ENCODE measurements around the gene LINS1.

LINS1 gene

DNA sequence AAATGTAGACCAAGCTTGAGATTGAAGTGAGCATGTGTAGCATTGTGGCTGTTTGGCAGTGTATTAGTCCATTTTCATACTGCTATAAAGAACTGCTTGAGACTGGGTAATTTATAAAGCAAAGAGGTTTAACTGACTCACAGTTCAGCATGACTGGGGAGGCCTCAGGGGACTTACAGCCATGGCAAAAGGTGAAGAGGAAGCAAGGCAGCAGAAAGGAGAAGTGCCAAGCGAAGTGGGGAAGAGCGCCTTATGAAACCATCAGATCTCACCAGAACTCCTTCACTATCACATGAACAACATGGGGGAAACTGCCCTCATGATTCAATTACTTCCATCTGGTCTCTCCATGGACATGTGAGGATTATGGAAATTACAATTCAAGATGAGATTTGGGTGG, 64.7 kb downstream of the LINS1 start:
- no peaks in the 10 kb centered on the region for H3K9me3 ChIP-seq (ENCODE audit: control insufficient read depth, low read length)
- H3K27me3 ChIP-seq (replicated peaks; ENCODE audit: control insufficient read depth, insufficient read depth, low read length, poor library complexity, severe bottlenecking): no peaks in the 10 kb centered on the region
- no peak overlapping the region for H3K27ac ChIP-seq (ENCODE audit: insufficient read depth, low read length, poor library complexity, severe bottlenecking)
- H3K36me3 ChIP-seq (ENCODE audit: control insufficient read depth, insufficient read depth, low read length): no peaks in the 10 kb centered on the region
- no peaks in the 10 kb centered on the region for H3K4me1 ChIP-seq (ENCODE audit: control insufficient read depth, insufficient read depth, low read length, poor library complexity, severe bottlenecking)
- no peak overlapping the region for H3K4me3 ChIP-seq (ENCODE audit: insufficient read depth, low read depth, low read length, poor library complexity, severe bottlenecking)
- no peak for DNase-seq

DNA sequence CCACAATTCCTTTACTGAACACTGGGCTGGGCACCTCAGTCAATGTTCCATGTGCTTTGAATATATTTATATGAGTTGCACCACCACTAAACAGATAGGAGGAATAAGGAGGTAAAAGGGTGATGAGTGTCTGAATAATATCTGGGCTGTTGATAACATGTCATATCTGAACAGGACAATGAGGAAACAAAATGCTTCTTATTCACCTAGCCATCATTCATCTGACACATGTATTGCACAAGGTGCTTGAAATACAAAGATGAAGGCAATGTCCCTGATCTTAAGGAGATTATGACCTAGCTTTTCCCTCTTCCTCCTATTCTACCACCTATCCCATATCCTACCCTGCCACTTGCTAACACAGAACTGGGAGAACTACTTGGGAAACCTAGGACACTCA, 65.3 kb downstream of the LINS1 start:
- Histone ChIP-seq H3K4me3 (ENCODE audit: insufficient read depth, low read depth, low read length, poor library complexity, severe bottlenecking) (no peak overlapping the region), H3K27ac (ENCODE audit: insufficient read depth, low read length, poor library complexity, severe bottlenecking) (no peak overlapping the region), H3K36me3 (ENCODE audit: control insufficient read depth, insufficient read depth, low read length) (no peaks in the 10 kb centered on the region), H3K4me1 (ENCODE audit: control insufficient read depth, insufficient read depth, low read length, poor library complexity, severe bottlenecking) (no peaks in the 10 kb centered on the region), H3K9me3 (ENCODE audit: control insufficient read depth, low read length) (no peaks in the 10 kb centered on the region), H3K27me3 (replicated peaks; ENCODE audit: control insufficient read depth, insufficient read depth, low read length, poor library complexity, severe bottlenecking) (no peaks in the 10 kb centered on the region)
- no peak for DNase-seq

DNA sequence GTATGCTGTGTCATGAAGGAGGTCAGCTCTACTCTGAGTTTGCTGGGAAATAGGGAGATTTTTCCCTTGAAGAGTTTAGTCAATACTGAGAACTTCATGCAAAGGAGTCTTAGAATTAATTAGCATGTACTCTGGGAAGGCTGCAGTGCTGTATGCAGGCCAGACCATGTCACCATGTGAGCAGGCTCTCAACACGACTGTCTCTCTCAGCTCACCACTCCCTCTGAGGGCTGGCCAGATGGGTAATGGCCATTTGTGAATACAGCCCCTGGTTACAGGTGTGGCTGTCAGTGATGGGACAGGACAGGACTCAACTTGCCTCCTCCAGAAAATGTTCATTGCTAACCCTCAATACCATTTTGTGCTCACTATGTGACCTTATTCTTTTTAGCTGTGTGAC, 68.1 kb downstream of the LINS1 start:
- Histone ChIP-seq H3K9me3 (ENCODE audit: control insufficient read depth, low read length) (no peaks in the 10 kb centered on the region), H3K4me3 (ENCODE audit: insufficient read depth, low read depth, low read length, poor library complexity, severe bottlenecking) (no peak overlapping the region), H3K36me3 (ENCODE audit: control insufficient read depth, insufficient read depth, low read length) (no peaks in the 10 kb centered on the region), H3K27ac (ENCODE audit: insufficient read depth, low read length, poor library complexity, severe bottlenecking) (no peak overlapping the region), H3K27me3 (replicated peaks; ENCODE audit: control insufficient read depth, insufficient read depth, low read length, poor library complexity, severe bottlenecking) (no peaks in the 10 kb centered on the region), H3K4me1 (ENCODE audit: control insufficient read depth, insufficient read depth, low read length, poor library complexity, severe bottlenecking) (no peaks in the 10 kb centered on the region)
- DNase-seq: no peak

DNA sequence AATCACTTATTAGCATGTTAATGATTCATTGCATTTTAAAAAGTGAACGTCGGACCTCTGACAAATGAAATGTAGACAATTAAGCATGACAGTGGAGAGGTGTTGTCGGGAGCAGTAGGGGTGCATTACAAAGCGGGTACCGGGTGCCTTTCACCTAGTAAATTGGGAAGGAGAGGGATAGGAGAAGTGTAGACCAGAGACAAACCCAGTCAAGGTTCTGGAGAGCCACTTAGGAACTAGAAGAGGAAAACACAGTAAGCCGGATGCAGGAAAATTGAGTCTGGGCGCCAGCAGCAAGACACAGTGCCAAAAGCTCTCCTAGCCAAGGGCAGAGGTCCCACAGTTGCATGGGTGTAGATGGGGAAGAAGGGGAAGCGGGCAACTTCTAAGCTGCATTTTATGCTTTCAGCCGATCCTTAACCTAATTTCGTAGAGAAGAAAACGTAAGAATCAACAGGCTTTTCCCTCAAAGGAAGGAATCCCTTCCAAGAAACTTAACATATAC, 70.1 kb downstream of the LINS1 start:
- H3K27ac ChIP-seq (ENCODE audit: insufficient read depth, low read length, poor library complexity, severe bottlenecking): no peak overlapping the region
- H3K4me3 ChIP-seq (ENCODE audit: insufficient read depth, low read depth, low read length, poor library complexity, severe bottlenecking): no peak overlapping the region
- H3K4me1 ChIP-seq (ENCODE audit: control insufficient read depth, insufficient read depth, low read length, poor library complexity, severe bottlenecking): no peaks in the 10 kb centered on the region
- H3K27me3 ChIP-seq (replicated peaks; ENCODE audit: control insufficient read depth, insufficient read depth, low read length, poor library complexity, severe bottlenecking): no peaks in the 10 kb centered on the region
- no peak for DNase-seq
- no peaks in the 10 kb centered on the region for H3K36me3 ChIP-seq (ENCODE audit: control insufficient read depth, insufficient read depth, low read length)
- H3K9me3 ChIP-seq (ENCODE audit: control insufficient read depth, low read length): no peaks in the 10 kb centered on the region

DNA sequence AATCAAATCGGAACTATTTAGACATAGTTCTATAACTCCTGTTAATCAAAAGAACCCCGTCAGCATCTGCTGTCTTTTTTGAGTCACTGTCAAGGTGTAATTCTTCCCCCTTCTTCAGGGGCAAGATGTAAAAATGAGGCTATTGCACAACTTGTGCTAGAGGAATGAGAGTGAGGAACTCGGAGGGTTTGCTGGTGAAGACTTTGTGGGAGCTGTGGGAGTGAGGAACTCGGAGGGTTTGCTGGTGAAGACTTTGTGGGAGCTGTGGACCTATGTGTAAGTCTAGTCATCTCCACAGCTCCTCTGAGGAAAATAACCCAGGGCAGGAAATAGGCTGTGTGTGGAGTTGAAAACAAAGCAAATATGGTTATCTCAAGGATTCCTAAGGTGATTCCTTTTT, 70.8 kb downstream of the LINS1 start:
- H3K9me3 ChIP-seq (ENCODE audit: control insufficient read depth, low read length): no peaks in the 10 kb centered on the region
- H3K4me1 ChIP-seq (ENCODE audit: control insufficient read depth, insufficient read depth, low read length, poor library complexity, severe bottlenecking): no peaks in the 10 kb centered on the region
- H3K27ac ChIP-seq (ENCODE audit: insufficient read depth, low read length, poor library complexity, severe bottlenecking): no peak overlapping the region
- no peak for DNase-seq
- no peaks in the 10 kb centered on the region for H3K27me3 ChIP-seq (replicated peaks; ENCODE audit: control insufficient read depth, insufficient read depth, low read length, poor library complexity, severe bottlenecking)
- H3K4me3 ChIP-seq (ENCODE audit: insufficient read depth, low read depth, low read length, poor library complexity, severe bottlenecking): no peak overlapping the region
- no peaks in the 10 kb centered on the region for H3K36me3 ChIP-seq (ENCODE audit: control insufficient read depth, insufficient read depth, low read length)

DNA sequence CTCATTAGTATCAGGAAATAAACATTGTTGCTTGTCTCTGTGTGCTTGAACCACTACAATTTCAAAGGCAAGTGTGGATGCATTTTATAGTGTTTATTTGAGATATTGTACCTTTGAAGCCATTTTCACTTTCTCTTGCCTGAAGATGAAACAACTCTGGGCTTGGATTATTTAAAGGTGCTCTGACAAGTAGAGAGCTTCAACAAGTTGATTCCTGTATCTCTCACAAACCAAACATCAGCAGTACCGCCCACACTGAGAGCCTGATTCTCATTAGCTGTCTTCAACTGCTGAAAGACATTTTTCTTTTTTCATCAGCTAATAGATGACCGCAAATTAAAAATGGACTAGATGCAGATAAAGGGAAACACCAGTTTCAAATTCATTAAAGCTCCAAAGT, 72.4 kb downstream of the LINS1 start:
- Histone ChIP-seq H3K4me3 (ENCODE audit: insufficient read depth, low read depth, low read length, poor library complexity, severe bottlenecking) (no peak overlapping the region), H3K4me1 (ENCODE audit: control insufficient read depth, insufficient read depth, low read length, poor library complexity, severe bottlenecking) (no peaks in the 10 kb centered on the region), H3K36me3 (ENCODE audit: control insufficient read depth, insufficient read depth, low read length) (no peaks in the 10 kb centered on the region), H3K9me3 (ENCODE audit: control insufficient read depth, low read length) (no peaks in the 10 kb centered on the region), H3K27ac (ENCODE audit: insufficient read depth, low read length, poor library complexity, severe bottlenecking) (no peak overlapping the region), H3K27me3 (replicated peaks; ENCODE audit: control insufficient read depth, insufficient read depth, low read length, poor library complexity, severe bottlenecking) (no peaks in the 10 kb centered on the region)
- DNase-seq: no peak

DNA sequence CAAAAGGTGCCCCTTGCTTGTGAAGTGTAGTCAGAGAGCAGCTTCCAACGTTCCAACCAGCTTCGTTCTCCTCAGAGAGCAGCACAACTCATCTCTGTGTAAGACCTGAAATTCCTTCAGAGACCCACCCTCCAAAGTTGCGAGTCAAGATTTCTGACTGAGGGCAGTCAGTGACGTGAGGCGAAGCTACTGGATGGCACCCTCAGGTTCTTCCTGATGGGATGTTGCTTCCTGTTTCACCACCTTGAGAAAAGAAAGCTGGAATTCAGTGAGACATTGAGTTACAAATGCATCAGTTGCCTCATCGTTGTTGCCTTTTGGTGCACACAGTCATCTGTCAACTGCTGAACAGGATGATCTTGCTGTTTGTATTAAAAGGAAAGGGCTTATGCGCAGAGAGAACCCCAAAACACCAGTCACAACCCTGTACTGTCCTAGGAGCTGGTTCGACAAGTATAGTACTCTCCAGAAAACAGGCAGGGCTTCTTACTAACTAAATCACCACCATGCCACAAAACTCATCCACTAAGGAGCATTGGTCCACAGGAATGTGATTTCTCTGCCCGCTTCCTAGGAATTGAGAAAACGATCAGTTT, 73.1 kb downstream of the LINS1 start, which contains the start of gene CERS3:
TSS of gene CERS3 (minus strand) at position 118 of the 596 bp plus-strand sequence. CDS start 27,101 bp downstream, outside the sequence.
- no peak within 1 kb of the TSS for H3K27ac ChIP-seq (ENCODE audit: insufficient read depth, low read length, poor library complexity, severe bottlenecking)
- no peaks in the 10 kb centered on the region for H3K36me3 ChIP-seq (ENCODE audit: control insufficient read depth, insufficient read depth, low read length)
- H3K4me3 ChIP-seq (ENCODE audit: insufficient read depth, low read depth, low read length, poor library complexity, severe bottlenecking): no peak within 1 kb of the TSS
- no peak for DNase-seq
- no peaks in the 10 kb centered on the region for H3K4me1 ChIP-seq (ENCODE audit: control insufficient read depth, insufficient read depth, low read length, poor library complexity, severe bottlenecking)
- H3K9me3 ChIP-seq (ENCODE audit: control insufficient read depth, low read length): no peaks in the 10 kb centered on the region
- H3K27me3 ChIP-seq (replicated peaks; ENCODE audit: control insufficient read depth, insufficient read depth, low read length, poor library complexity, severe bottlenecking): no peaks in the 10 kb centered on the region

DNA sequence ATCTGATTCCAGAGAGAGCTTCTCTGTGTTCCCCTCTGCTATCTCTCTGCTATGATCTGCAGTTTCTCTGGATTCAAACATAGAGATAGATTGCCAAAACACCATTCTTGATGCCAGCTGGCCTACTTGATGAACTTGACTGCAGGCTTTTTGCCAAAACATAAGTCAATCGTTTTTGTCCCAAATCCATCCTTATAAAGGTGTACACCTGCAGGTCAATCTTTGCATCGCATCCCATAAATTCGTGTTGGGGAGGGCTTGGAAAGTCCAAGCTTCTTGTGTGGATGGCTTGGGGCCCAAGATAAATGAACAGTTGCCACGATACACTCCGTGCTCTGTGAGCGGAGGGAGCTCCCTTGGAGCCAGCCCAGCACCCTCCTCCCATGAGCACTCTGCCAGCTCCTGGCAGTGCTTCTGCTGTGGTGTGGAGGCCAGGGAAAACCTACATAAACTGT, 75.9 kb downstream of the LINS1 start:
- no peaks in the 10 kb centered on the region for H3K27me3 ChIP-seq (replicated peaks; ENCODE audit: control insufficient read depth, insufficient read depth, low read length, poor library complexity, severe bottlenecking)
- no peak for DNase-seq
- H3K36me3 ChIP-seq (ENCODE audit: control insufficient read depth, insufficient read depth, low read length): no peaks in the 10 kb centered on the region
- no peak overlapping the region for H3K4me3 ChIP-seq (ENCODE audit: insufficient read depth, low read depth, low read length, poor library complexity, severe bottlenecking)
- H3K27ac ChIP-seq (ENCODE audit: insufficient read depth, low read length, poor library complexity, severe bottlenecking): no peak overlapping the region
- H3K4me1 ChIP-seq (ENCODE audit: control insufficient read depth, insufficient read depth, low read length, poor library complexity, severe bottlenecking): peaks cover 3% of the 10 kb centered on the region
- H3K9me3 ChIP-seq (ENCODE audit: control insufficient read depth, low read length): no peaks in the 10 kb centered on the region

DNA sequence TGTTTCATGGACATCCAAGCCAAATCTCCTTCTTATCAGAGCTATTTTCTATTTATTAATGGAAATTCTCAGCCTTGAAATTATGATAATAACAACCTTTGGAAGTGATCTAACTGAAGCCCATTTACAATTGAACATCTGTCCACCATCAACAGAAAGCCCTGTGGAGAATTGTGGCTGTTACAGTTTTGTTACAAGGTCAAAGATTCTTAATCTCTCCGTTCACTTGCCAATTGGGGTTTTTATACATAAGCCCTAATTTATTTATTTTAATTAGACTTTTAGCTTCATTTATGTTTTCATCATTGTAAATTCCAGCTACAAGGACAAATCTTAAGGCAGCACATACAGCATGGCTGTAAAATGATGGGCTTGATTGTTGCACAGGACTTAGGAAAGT, 76.5 kb downstream of the LINS1 start:
- Histone ChIP-seq H3K27me3 (replicated peaks; ENCODE audit: control insufficient read depth, insufficient read depth, low read length, poor library complexity, severe bottlenecking) (no peaks in the 10 kb centered on the region), H3K9me3 (ENCODE audit: control insufficient read depth, low read length) (no peaks in the 10 kb centered on the region), H3K4me1 (ENCODE audit: control insufficient read depth, insufficient read depth, low read length, poor library complexity, severe bottlenecking) (peaks cover 7% of the 10 kb centered on the region), H3K36me3 (ENCODE audit: control insufficient read depth, insufficient read depth, low read length) (no peaks in the 10 kb centered on the region), H3K27ac (ENCODE audit: insufficient read depth, low read length, poor library complexity, severe bottlenecking) (no peak overlapping the region), H3K4me3 (ENCODE audit: insufficient read depth, low read depth, low read length, poor library complexity, severe bottlenecking) (no peak overlapping the region)
- DNase-seq: no peak

DNA sequence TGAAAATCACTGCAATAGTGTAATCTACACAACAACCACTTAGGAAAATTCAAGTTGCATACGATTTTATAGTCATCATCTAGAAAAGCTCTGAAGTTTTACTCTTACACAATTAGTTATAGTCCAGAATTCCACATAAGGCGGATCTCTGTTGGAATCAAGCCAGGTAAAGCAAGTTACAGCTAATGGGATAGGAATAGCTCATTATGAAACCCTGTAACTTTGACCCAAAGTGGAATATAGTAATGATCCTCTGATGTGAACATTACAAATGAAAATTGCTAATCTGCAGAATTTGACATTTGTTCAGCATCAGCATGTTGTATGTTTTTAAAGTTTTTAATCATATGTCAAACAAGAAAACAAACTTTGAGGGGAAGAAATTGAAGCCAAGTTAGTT, 77.7 kb downstream of the LINS1 start:
- Histone ChIP-seq H3K27me3 (replicated peaks; ENCODE audit: control insufficient read depth, insufficient read depth, low read length, poor library complexity, severe bottlenecking) (no peaks in the 10 kb centered on the region), H3K4me3 (ENCODE audit: insufficient read depth, low read depth, low read length, poor library complexity, severe bottlenecking) (no peak overlapping the region), H3K27ac (ENCODE audit: insufficient read depth, low read length, poor library complexity, severe bottlenecking) (no peak overlapping the region), H3K36me3 (ENCODE audit: control insufficient read depth, insufficient read depth, low read length) (no peaks in the 10 kb centered on the region), H3K9me3 (ENCODE audit: control insufficient read depth, low read length) (no peaks in the 10 kb centered on the region), H3K4me1 (ENCODE audit: control insufficient read depth, insufficient read depth, low read length, poor library complexity, severe bottlenecking) (peaks cover 14% of the 10 kb centered on the region)
- DNase-seq: no peak
